GM12878 (cell line): Measurements from ENCODE around the gene SESN1. TPM values are rescaled to one million over a fixed set of nuclear protein-coding genes. Genes with fewer than 3 reads are reported as not detected.

ENCODE experiments used
- ATAC-seq: fragments of 200-7000 bp; cut with Tn5 transposase; 3 replicates; pipeline ENCODE4 v1.9.1; 2020; ENCODE audit warnings: mild to moderate bottlenecking, moderate library complexity
- BruUV-seq: library from RNA; stranded (reverse); fragments of 400-500 nt; replicated peaks from 2 replicates; lab custom pipeline; 2021; lab: Mats Ljungman, UMichigan
- CTCF ChIA-PET: fragments of 300-600 bp; sonication (Branson Sonifier 250); formaldehyde crosslinking; extraction: SDS; loops from one replicate; lab custom pipeline; 2021; ENCODE audit warnings: inconsistent platforms; lab: Yijun Ruan, JAX
- POLR2A ChIA-PET: fragments of 350-600 bp; formaldehyde crosslinking; extraction: SDS; loops from one replicate; lab custom pipeline; 2021; ENCODE audit warnings: inconsistent platforms; lab: Charles Lee
- RAD21 ChIA-PET: fragments of 300-600 bp; sonication (Branson Sonifier 250); formaldehyde crosslinking; loops from one replicate; lab custom pipeline; 2023; ENCODE audit warnings: antibody characterized with exemption; ENCODE audit not compliant: unreplicated experiment; lab: Charles Lee
- SMC1A ChIA-PET: fragments of 300-600 bp; sonication (Branson Sonifier 250); formaldehyde crosslinking; loops from one replicate; lab custom pipeline; 2023; ENCODE audit not compliant: unreplicated experiment, uncharacterized antibody; lab: Charles Lee
- DNase-seq: peaks from one replicate; pipeline ENCODE4 v3.0.0-alpha.2; 2011; ENCODE audit warnings: low read depth, low spot score
- FAIRE-seq: peaks from 3 replicates; lab custom pipeline; 2011; peaks lifted over from hg19 to GRCh38; lab: Jason Lieb, UNC
- H2AFZ ChIP-seq: 2 replicates; pipeline ENCODE4 v1.6.0; 2011; ENCODE audit warnings: low read depth, low read length, control low read depth; ENCODE audit not compliant: control insufficient read depth
- H3K27ac ChIP-seq: 2 replicates; pipeline ENCODE4 v1.5.1; 2011; ENCODE audit warnings: control low read depth; ENCODE audit not compliant: control insufficient read depth, insufficient read depth
- H3K27me3 ChIP-seq, 2 experiments: replicated peaks in 1 of 2; 2 replicates each; pipeline versions ENCODE4 v1.6.0 to v1.6.1; 2011; ENCODE audit warnings: low read length in 1 of 2; ENCODE audit not compliant: control insufficient read depth in 2 of 2, insufficient read depth in 2 of 2
- H3K36me3 ChIP-seq, 2 experiments: 2 replicates each; pipeline ENCODE4 v1.5.1; 2011; ENCODE audit warnings: low read length in 1 of 2; ENCODE audit not compliant: control insufficient read depth in 2 of 2, insufficient read depth in 2 of 2
- H3K4me1 ChIP-seq: 2 replicates; pipeline ENCODE4 v1.6.1; 2011; ENCODE audit warnings: mild to moderate bottlenecking, low read length, moderate library complexity, mixed read lengths; ENCODE audit not compliant: control insufficient read depth, insufficient read depth
- H3K4me2 ChIP-seq: 2 replicates; pipeline ENCODE4 v1.6.0; 2011; ENCODE audit warnings: control low read depth; ENCODE audit not compliant: control insufficient read depth, insufficient read depth
- H3K4me3 ChIP-seq: fragments of 200-600 bp; sonication (generic); 2 replicates; pipeline ENCODE4 v1.5.1; 2016
- H3K79me2 ChIP-seq: 2 replicates; pipeline ENCODE4 v1.6.0; 2011; ENCODE audit warnings: low read length; ENCODE audit not compliant: control insufficient read depth, insufficient read depth
- H3K9ac ChIP-seq: 2 replicates; pipeline ENCODE4 v1.8.0; 2011; ENCODE audit warnings: low read length, control low read depth, mixed read lengths; ENCODE audit not compliant: control insufficient read depth, insufficient read depth
- H3K9me3 ChIP-seq: replicated peaks from 3 replicates; pipeline ENCODE4 v1.5.1; 2011; ENCODE audit warnings: mild to moderate bottlenecking, low read length; ENCODE audit not compliant: control insufficient read depth, insufficient read depth
- H4K20me1 ChIP-seq: 2 replicates; pipeline ENCODE4 v1.6.0; 2011; ENCODE audit not compliant: control insufficient read depth, insufficient read depth
- ATF7 ChIP-seq: fragments of 450-650 bp; IDR thresholded peaks from 2 replicates; pipeline ENCODE4 v1.6.1; 2016; ENCODE audit warnings: low read depth, mild to moderate bottlenecking
- ESRRA ChIP-seq: IDR thresholded peaks from 2 replicates; pipeline ENCODE4 v1.6.1; 2012; ENCODE audit warnings: mild to moderate bottlenecking, low read length, improper control_type of control experiment
- IRF5 ChIP-seq: fragments of 450-650 bp; IDR thresholded peaks from 2 replicates; pipeline ENCODE4 v1.6.1; 2017; ENCODE audit warnings: borderline replicate concordance
- MTA3 ChIP-seq: IDR thresholded peaks from 2 replicates; pipeline ENCODE4 v1.6.1; 2012; ENCODE audit warnings: low read length, inconsistent platforms, borderline replicate concordance
- RB1 ChIP-seq: fragments of 450-650 bp; formaldehyde crosslinking; IDR thresholded peaks from 2 replicates; pipeline ENCODE4 v1.6.1; 2017; ENCODE audit warnings: mild to moderate bottlenecking, borderline replicate concordance
- YY1 ChIP-seq: IDR thresholded peaks from 2 replicates; pipeline ENCODE4 v1.6.1; 2011; ENCODE audit warnings: low read depth, mild to moderate bottlenecking, low read length
- ZNF622 ChIP-seq: fragments of 450-650 bp; IDR thresholded peaks from 2 replicates; pipeline ENCODE4 v1.6.1; 2017; ENCODE audit warnings: mild to moderate bottlenecking, inconsistent platforms
- WGBS: methylation state at CpG from one replicate; pipeline ENCODE4 v1.1.6; 2016; ENCODE audit warnings: low lambda C conversion rate; ENCODE audit not compliant: insufficient replicate concordance, insufficient coverage; ENCODE audit errors: missing lambda C conversion rate; 5-methylcytosine and 5-hydroxymethylcytosine counted together
- in situ Hi-C: fragments of 300-500 bp; cut with MboI; formaldehyde crosslinking; loops from 9 replicates; pipeline ENCODE4 v1.14.3; 2018; ENCODE audit warnings: mixed read lengths
- intact Hi-C: fragments of 100-400 bp; cut with micrococcal nuclease; formaldehyde crosslinking; loops from one replicate; pipeline ENCODE4 v1.14.2; 2022; ENCODE audit not compliant: unreplicated experiment
- polyA plus RNA-seq, 11 experiments: library from polyadenylated mRNA; depleted of rRNA in 4 of 11; unstranded in 6 of 11; stranded (reverse) in 5 of 11; fragments of >200 nt; fragmentation: Nextera tagmentation in 4 of 11; fragmentation: Illumina TruSeq in 1 of 11; extraction: Ambion mirVana in 4 of 11; extraction: Trizol in 1 of 11; gene quantifications; 1 replicate in 1 of 11; 2 replicates in 10 of 11; pipeline versions ENCODE4 v1.2.1 to v1.2.3, GENCODE V29; 2011 to 2016; ENCODE audit warnings: inconsistent platforms in 2 of 11, missing spikeins in 2 of 11, low read depth in 1 of 11
- total RNA-seq, 4 experiments: library from RNA; depleted of rRNA in 3 of 4; stranded (reverse); fragments of >200 nt in 3 of 4; fragmentation: Illumina TruSeq in 1 of 4; extraction: Trizol in 1 of 4; gene quantifications; 2 replicates each; pipeline versions ENCODE4 v1.2.1 to v1.2.3, GENCODE V29; 2013 to 2021

Gene SESN1
- total and polyA plus RNA-seq, 10 of the 15 experiments (the other 5 are each of a cell fraction or from before 2014, with no cell fraction given): 1.3 to 13.0 (median 3.3) TPM

- TF ChIP-seq ESRRA: no peak
Measured at GRCh38 chr6:109059571-109060021, 35.0 kb downstream of the SESN1 start (continued).

- RAD21 ChIA-PET: no interaction called here
Measured at GRCh38 chr6:109059153-109059552, 35.5 kb downstream of the SESN1 start.

More at GRCh38 chr6:109059153-109059552, 35.5 kb downstream of the SESN1 start:
- no peaks in the 10 kb centered on the region for H3K9me3 ChIP-seq
- ChIA-PET SMC1A (interaction anchor here (0.6 to 2.4 kb wide), 5 partner anchors 13 to 1063 kb away, joined by 3 to 12 read pairs (median 3); no protein-coding TSS in a partner anchor), CTCF (interaction anchor here (0.6 kb wide), 1 partner anchor 687 kb away, joined by 3 read pairs; no protein-coding TSS in a partner anchor), POLR2A (interaction anchor here (0.6 kb wide), 1 partner anchor 65 kb away, joined by 3 read pairs; no protein-coding TSS in a partner anchor)
- no peak for TF ChIP-seq MTA3
- TF ChIP-seq ZNF622: no peak
- no peak for TF ChIP-seq RB1
- no peak for TF ChIP-seq IRF5
- no peak for TF ChIP-seq YY1
- TF ChIP-seq ATF7: no peak
- ATAC-seq (no peak), DNase-seq (no peak), FAIRE-seq (no peak)
- no peaks in the 10 kb centered on the region for H3K4me1 ChIP-seq
- no peak overlapping the region for H3K4me3 ChIP-seq
- in situ Hi-C loops (no loop called here), intact Hi-C loops (no loop called here)
- no TSS peak for BruUV-seq
- no peaks in the 10 kb centered on the region for H3K79me2 ChIP-seq
- no peak overlapping the region for H3K9ac ChIP-seq
- no peak overlapping the region for H3K27ac ChIP-seq
- no peak overlapping the region for H2AFZ ChIP-seq
- 45% methylated on average over 3 of the region's 3 CpGs for WGBS
- H3K4me2 ChIP-seq: no peak overlapping the region
- no peaks in the 10 kb centered on the region for H3K36me3 ChIP-seq
- no peaks in the 10 kb centered on the region for H4K20me1 ChIP-seq
- no peaks in the 10 kb centered on the region; a peak in 2 of 4 replicates for H3K27me3 ChIP-seq
